GM12892 (cell line): ENCODE results near the gene PGBD1.

Source experiments
- DNase-seq: peaks from one replicate; pipeline ENCODE4 v3.0.0; 2011; ENCODE audit not compliant: insufficient read length
- FAIRE-seq: peaks from 2 replicates; lab custom pipeline; 2011; peaks lifted over from hg19 to GRCh38; lab: Jason Lieb, UNC
- POLR2A ChIP-seq: IDR thresholded peaks from 2 replicates; pipeline ENCODE4 v1.6.1; 2011; ENCODE audit warnings: low read depth, low read length, control low read depth
- POLR2AphosphoS5 ChIP-seq: IDR thresholded peaks from 2 replicates; pipeline ENCODE4 v1.6.1; 2011; ENCODE audit warnings: low read depth, low read length, control low read depth
- TAF1 ChIP-seq: IDR thresholded peaks from 2 replicates; pipeline ENCODE4 v1.6.1; 2011; ENCODE audit warnings: low read depth, mild to moderate bottlenecking, control low read depth, low read length, borderline replicate concordance

The PGBD1 gene

DNA sequence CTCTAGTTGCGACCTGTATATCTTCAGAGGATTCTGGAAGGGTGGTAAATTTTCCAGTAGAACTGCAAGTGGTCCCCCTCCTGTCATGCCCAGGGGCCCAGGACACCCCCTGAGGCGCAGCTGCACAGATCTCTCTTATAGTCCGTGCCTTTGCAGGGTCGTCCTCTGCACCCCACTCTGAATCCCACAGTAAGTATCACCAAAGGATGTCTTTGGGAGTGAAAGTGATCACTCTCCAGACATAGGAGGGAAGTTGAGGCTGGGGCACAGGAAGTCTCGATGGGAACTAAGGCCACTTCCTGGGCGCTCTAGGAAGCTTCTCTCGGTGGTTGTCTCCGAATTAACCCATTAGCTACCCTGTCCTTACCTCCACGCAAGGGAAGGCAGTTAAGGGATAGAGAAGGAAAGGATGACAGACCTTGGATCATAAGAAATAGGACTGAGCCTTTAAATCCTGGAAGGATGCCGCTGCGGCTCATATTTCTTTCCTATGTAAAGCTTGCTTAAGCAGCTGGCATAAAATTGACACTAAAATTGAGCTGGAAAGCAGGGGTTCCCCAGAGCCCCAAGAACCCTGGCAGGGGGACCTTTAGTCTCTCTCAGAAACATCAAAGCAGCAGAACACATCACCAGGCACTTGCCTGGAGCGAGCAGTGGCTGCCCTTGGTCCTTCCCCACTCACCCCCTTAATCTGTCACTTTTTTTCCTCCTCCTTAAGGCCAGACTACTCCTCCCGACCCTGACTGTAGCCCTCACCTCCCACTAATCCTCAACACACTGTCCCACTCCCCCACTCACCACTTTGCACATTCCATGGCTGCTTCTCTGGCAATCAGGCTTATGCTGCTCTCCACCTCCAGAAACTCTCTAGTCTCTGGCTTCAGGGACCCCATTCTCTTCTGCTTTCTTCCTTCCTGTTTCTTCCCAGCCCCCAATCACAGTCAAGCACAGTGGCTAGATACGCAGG lies 29.1 kb upstream of the PGBD1 start, which contains the start of gene ZKSCAN4:
Gene ZKSCAN4 (minus strand): TSS at position 261 of the 967 bp plus-strand sequence. CDS start 289 bp downstream, outside the sequence.
- FAIRE-seq (peak; percentile 46), DNase-seq (peak; percentile 45)
- TF ChIP-seq TAF1 (peak; percentile 65; the same call in 1 of the 2 replicates), POLR2AphosphoS5 (peak; percentile 41; the same call in 1 of the 2 replicates), POLR2A (peak; percentile 58; the same call in 1 of the 2 replicates)

DNA sequence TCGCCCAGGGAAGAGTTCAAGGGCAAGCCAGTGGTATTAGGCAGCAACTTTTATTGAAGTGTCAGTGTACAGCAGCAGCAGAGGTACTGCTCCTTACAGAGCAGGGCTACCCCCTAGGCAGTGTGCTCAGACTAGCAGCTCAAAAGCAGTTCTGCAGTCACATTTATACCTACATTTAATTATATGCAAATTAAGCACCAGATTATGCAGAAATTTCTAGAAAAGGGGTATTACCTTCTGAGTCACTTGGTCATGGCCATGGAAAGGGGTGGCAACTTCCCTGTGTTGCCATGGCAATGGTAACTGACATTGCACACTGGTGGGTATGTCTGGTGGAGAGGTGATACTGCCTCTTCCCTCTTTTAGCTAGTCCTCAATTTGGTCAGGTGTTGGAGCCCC lies 27.3 kb upstream of the PGBD1 start:
- TF ChIP-seq POLR2A (peak; percentile 37; the same call in 1 of the 2 replicates), TAF1 (no peak)
- DNase-seq: no peak
- FAIRE-seq: no peak

DNA sequence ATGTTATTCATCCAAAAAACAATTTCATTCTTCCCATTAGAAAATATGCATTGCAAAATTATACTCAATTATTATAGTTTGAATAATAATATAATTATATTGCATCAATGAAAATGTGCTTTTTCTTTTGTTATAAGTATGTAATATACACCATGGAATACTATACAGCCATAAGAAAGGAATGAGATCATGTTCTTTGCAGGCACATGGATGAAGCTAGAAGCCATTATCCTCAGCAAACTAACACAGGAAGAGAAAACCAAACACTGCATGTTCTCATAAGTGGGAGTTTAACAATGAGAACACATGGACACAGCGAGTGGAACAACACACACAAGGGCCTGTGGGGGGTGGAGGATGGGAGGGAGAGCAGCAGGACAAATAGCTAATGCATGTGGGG lies 24.3 kb upstream of the PGBD1 start:
- TF ChIP-seq POLR2AphosphoS5 (no peak), TAF1 (no peak), POLR2A (no peak)
- DNase-seq: no peak
- no peak for FAIRE-seq

DNA sequence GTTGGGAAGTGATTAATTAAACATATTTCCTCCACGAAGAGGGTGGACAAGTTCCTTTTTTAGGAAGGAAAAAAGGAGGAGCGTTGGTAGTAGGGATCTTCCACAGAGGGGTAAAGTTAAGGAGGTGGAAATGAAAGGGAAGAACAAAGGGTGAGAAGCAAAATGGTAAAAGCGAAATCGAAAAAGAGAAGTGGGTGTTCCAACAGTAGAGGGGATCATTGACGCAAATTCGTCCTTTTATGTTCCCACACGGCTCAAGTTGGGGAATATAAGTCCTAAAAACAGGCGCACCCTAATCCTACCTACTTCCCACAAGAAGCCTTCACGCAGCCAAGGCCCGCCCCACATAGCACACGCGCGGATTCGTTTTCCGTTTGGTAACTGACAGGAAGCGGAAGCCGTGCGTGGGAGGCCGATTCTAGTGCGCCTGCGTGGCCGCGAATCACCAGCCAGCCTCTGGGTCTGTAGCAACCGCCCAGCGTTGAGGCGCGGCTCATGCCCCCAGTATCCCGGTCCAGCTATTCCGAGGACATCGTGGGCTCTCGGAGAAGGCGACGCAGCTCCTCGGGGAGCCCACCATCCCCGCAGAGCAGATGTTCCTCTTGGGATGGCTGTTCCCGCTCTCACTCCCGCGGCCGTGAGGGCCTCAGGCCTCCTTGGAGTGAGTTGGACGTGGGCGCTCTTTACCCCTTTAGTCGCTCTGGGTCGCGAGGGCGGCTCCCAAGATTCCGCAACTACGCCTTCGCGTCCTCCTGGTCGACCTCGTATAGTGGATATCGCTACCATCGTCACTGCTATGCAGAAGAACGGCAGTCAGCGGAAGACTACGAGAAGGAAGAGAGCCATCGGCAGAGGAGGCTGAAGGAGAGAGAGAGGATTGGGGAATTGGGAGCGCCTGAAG lies 22.2 kb upstream of the PGBD1 start, which contains the start of gene NKAPL:
Gene NKAPL (plus strand): TSS at position 421 of the 901 bp plus-strand sequence. CDS start 75 bp downstream, at position 496.
- FAIRE-seq (no peak), DNase-seq (no peak)
- TF ChIP-seq TAF1 (no peak), POLR2AphosphoS5 (no peak), POLR2A (no peak)

DNA sequence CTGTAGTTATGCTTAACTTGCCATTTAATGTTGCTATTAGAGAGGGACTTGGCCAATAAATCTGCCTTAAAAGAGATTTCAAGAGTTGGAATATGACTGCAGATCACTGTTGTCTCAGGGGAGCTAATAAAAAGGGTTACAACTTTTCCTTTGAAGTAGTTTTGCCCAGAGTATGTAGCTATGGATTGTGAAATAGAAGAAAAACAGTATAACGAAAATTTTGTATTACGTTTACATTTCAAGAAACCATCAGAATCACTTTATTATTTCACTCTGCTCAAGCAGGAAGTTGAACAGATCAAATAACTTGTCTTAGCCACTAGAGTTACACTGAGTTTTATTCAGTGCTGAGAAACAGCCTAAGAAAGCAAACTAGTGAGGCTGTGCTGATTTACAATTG lies 17.4 kb upstream of the PGBD1 start:
- FAIRE-seq (no peak), DNase-seq (no peak)
- TF ChIP-seq POLR2A: no peak
- TF ChIP-seq POLR2AphosphoS5: no peak
- TF ChIP-seq TAF1: no peak

DNA sequence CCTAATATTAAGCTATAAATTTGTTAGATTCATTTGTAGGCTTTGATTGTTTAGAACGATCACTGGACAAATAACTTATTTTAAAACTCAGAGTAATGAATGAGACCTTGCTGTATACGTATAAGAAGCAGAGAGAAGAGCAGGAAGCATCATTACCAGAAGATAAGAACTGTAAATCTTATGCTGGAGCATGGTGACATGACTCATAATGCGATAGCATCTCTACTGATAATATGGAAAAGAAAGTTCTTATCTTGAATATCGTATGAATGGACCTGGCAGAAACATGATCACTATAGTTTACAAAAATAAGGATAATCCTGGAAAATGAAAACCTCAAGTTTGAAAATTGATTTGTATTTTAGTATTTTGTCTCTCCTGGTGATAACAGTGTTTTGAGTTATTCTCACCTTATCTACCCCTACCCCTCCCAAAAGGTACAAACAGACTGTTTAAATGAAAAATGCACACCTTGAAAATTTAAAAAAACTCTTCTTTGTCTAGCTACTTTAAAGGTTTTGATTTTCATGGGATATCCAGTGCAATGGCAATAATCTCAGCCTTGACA lies 16.5 kb upstream of the PGBD1 start:
- DNase-seq (no peak), FAIRE-seq (no peak)
- no peak for TF ChIP-seq POLR2AphosphoS5
- TF ChIP-seq TAF1: no peak
- no peak for TF ChIP-seq POLR2A

DNA sequence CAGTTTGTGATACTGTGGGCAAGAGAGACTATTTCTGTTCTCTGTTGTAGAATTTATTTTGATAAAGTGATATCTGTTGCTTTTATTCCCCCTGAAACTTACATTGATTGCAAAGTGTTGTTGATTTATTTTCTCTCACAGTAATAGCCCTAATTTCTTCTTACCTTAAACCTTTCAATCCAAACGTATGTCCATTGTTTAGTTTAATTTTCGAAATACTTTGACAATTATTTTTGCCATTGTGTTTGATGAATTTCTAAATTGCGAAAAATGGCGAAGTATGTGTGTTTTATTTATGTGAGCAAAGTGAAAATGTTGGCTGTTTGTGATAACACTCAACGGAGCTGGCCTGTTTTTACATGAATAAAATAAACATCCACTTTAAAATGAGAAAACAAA lies 14.8 kb upstream of the PGBD1 start:
- FAIRE-seq: no peak
- no peak for DNase-seq
- TF ChIP-seq TAF1: no peak
- TF ChIP-seq POLR2A: no peak
- no peak for TF ChIP-seq POLR2AphosphoS5

DNA sequence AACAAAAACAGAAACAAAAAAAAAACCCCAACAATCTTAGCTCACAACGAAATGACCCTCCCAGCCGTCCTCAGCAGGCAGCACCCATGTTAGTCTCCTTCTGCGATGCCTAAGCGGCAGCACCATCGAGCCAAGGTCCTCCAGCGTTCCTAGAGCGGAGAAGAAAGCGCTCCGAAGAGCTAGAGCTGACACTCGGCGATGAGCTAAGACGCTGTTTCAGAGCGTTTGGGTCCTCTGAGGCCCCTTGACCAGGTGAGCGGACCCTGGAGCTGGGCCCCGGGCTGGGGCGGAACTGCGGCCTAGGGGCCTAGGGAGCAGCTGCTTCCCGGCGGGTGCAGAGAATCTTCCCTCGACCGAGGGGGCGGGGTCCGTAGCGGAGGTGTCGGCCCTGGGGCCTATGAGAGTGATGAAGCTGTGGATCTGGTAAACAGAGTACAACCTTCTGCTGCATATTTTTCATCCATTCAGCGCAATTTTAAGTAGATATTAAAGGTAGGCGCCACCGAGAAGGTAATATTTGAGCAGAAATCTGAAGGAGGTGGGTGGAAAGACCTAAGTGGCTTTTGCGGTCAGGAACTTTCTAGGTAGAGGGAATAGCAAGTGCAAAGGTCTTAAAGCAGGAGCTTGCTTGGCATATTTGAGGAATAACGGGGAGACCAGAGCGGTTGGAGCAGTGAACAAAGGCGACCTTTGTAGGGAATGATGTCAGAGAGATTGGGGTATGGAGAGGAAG lies 14.2 kb upstream of the PGBD1 start, which contains the start of gene ZSCAN26:
Gene ZSCAN26 (plus strand): TSS at position 182 of the 733 bp plus-strand sequence. CDS start 4,777 bp downstream, outside the sequence.
- TF ChIP-seq POLR2AphosphoS5: peak; percentile 76; the same call in 1 of the 2 replicates
- peak; percentile 87 for TF ChIP-seq POLR2A
- peak; percentile 74; the same call in 1 of the 2 replicates for TF ChIP-seq TAF1
- DNase-seq (peak; percentile 52), FAIRE-seq (peak; percentile 95)

DNA sequence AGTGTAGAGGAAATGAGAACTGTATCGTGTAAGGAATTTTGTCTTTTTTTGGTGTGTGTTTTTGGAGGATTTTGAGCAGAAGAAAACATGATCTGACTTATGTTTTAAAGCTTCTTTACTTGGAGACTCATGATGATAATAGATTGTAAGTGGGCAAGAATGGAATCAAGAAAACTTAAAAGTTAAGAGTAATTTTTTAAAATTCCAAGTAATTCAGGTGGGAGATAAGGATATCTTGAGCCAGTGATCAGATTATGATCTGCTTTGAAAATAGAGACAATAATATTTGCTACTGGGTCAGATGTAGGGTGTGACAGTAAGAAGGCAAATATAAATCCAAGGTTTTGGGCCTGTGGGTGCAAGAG lies 13.7 kb upstream of the PGBD1 start:
- no peak for TF ChIP-seq POLR2A
- DNase-seq: no peak
- FAIRE-seq: no peak

DNA sequence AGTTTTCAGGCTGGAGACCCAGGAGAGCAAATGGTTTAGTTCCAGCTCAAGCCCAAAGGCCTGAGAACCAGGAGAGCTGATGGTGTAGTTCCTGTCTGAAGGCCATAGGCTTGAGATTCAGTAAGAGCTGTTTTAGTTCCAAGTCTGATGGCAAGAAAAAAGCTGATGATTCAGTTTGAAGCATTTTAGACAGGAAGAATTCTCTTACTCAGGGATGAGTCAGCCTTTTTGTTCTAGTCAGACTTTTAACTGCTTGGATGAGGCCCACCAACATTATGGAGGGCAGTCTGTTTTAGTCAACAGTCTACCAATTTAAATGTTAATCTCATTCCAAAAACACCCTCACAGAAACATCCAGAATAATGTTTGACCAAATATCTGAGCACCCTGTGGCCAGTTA lies 11.9 kb upstream of the PGBD1 start:
- no peak for TF ChIP-seq POLR2A
- DNase-seq (no peak), FAIRE-seq (no peak)
